Dedifferentiated amniotic fluid mesenchymal stem cell (primary cell): ENCODE results near the gene SAMD11.

Experiments used
- DNase-seq: peaks from one replicate; pipeline ENCODE4 v3.0.0-alpha.2; 2016; ENCODE audit errors: extremely low spot score

The SAMD11 gene

DNA sequence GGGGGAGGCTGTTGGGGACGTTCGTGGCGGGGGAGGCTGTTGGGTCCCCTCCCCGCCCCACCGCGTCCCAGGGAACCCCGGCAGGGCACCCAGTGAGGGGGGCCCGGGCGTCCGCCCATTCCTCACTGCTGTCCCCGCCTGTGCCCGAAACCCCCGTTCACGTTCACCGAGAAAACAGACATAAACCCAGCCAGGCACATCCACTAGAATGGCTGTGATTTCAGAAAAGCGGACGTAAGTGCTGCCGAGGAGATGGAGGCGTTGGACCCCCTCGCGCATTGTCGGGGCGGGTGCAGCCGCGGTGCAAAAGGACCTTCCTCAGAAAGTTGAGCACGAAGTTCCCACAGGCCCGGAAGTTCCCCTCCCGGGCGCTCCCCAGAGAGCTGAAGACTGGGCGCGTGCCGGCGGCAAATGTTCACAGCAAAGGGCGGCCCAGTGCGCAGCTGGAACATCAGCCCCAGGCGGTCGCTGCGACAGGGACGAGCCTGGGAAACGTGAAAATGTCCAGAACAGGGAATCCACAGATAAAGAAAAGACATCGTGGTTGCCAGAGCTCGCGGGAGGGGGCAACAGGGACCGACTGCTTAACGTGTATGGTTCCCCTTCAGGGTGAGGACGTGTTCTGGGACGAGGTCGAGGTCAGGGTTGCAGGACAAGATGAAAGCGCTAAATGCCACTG, 18.5 kb upstream of the SAMD11 start:
- no peak for DNase-seq

DNA sequence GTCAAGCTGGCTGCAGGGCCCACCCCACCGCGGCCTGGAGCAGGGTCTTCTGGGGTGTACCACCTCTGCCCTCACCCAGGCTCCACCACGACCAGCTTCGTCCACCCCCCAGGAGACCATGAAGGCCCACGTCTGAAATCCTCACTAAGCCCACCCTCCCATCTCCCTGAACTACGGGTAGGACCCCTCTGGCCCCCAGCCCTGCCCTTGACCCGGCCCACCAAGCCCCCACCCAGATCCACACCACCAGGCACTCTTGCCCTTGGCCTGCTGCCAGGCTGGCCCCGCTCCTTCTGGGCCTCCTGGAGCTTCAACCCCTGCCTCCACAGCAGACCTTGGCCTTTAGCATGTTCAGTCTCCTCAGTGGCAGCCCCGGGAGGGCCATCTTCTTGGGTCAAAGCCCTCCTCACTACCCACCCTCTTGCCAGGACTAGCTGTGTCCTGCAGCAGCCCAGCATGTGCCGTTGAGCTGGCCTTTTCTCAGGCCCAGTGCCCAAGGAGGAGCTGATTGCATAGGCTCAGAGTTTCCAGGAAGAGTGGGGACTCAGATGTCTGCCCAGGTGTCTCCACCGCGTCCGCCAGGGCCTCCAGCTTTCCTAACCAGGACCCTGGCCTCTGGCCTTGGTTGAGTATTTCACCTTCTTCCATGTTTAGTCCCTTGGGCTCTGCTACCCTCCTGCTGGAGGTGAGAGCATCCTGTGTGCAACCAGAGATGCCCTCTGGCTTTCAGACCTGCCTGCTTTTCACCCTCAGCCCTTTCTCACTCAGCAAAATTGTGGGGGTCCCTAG, 17.7 kb upstream of the SAMD11 start:
- no peak for DNase-seq

DNA sequence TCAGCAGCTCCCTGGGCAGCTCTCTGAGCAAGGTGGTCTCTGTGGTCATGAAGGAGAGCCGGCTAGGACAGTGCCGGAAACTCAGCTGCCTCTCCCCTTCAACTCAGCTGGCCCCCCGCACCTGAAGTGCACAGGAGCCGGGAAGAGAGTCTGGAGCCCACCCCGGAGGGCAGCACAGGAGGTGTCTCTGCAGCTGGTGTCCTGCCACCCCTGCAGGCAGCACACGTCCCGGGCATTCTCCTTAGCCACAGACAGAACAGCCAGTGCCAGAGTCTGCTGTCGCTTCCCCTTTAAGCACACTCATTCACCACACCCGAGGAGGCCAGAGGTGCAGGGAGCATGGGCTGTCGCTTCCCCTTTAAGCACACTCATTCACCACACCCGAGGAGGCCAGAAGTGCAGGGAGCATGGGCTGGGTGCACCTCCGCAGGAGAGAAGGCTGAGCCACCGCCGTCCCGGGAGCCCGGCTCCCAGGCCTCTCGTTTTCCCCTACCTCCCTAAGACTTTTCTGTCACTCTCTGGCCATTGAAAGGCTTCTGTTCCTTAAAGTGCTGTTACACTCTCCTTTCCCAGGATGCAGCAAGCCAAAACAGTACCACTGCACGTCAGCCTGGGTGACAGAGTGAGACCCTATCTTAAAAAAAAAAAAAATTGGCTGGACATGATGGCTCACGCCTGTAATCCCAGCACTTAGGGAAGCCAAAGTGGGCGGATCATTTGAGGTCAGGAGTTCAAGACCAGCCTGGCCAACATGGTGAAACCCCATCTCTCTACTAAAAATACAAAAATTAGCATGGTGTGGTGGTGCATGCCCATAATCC, 16.9 kb upstream of the SAMD11 start:
- no peak for DNase-seq

DNA sequence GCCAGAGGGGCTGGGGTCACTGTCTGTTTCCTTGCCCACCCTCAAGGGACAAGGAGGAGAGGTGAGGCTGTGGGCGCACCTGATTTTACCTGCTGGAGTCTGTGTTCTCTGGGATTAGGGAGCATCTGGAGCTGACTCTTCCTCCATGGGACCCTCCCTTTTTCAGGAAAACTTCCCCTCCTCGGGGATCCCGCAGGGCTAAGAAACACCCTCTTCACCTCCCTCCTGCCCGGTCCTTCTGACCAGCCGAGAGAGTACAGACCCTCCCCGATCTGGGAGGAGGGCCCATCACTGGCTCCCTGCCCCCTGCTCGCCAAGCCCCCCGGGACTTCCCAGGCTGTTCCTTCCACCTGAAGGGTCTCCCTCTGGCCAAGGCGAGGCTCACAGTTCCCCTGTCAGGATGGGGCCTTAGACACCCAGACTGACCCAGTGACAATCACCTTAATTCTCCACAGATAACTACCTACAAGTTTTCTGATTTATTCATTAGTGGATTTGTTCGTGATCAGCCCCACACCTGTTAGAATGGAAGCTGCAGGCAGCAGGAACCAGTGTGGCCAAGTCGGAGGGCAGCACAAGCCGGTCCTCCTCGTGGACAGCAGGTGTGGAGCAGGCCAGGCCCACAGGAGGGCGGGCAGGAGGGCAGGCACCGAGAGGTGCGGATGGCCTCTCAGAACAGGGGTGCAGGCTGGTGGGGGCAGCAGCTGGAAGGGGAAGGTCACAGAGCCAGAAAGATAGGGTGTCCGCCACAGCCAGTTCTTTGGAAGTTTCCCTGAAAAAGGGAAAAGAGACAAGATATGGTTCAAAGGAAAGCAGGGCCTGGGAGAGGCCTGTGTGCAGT, 15.9 kb upstream of the SAMD11 start:
- no peak for DNase-seq

DNA sequence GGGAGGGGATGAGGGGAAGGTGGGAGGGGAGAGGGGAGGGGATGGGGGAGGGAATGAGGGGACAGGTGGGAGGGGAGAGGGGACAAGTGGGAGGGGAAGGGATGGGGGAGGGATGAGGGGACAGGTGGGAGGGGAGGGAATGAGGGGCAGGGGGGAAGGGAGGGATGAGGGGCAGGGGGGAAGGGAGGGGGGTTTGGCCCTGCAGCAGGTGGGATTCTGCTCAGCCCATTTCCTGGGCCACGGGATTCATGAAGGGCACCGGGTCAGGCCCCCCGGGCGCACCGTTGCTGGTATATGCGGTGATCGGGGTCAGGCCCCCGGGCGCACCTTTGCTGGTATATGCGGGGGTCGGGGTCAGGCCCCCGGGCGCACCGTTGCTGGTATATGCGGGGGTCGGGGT, 15.1 kb upstream of the SAMD11 start:
- no peak for DNase-seq

DNA sequence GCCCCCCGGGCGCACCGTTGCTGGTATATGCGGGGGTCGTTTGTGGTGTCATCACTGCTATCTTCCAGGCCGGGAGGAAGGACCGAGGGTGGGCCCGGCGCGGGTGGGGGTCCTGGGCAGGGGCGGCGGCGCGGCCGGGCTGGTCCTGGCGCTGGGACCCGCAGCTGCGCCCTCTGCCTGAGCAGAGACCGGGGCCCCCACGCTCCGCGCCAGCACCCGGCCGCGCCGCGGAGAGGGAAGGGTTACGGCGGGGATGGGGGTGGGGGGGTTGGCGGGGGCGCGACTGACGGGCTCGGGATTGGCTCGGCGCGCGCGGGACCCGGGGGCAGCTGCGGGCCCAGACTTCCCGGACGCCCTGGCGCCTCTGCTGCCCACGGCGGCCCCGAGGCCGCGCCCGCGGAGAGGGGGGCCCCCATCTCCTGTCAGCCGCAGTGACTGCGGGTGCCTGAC, 13.8 kb upstream of the SAMD11 start:
- no peak for DNase-seq

DNA sequence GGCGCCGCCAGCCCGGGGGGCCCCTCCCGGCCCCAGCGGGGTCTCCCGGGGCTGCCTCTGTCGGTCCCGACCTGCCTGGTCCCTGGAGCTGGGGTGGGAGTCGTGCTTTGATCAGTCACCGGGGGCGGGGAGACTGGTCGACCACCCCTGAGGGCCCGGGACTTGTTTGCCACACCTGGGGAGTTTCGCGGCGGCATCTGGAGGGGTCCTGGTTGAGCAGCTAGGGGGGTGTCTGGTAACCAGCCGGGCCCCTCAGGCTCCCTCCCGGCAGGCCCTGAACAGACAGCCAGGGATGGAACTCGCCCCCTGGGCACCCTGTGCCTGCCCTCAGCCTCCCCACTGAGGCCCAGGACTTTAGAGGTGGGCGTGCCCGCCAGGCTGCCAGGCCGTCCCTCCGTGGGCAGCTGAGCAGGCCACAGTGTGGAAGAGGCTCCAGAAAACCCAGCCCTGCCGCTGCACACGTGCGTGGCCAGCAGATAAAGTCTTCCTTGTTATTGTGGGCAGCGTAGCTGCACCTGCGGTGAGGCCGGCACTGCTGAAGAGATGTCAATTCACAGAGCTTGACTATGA, 13.3 kb upstream of the SAMD11 start:
- DNase-seq, result no peak

DNA sequence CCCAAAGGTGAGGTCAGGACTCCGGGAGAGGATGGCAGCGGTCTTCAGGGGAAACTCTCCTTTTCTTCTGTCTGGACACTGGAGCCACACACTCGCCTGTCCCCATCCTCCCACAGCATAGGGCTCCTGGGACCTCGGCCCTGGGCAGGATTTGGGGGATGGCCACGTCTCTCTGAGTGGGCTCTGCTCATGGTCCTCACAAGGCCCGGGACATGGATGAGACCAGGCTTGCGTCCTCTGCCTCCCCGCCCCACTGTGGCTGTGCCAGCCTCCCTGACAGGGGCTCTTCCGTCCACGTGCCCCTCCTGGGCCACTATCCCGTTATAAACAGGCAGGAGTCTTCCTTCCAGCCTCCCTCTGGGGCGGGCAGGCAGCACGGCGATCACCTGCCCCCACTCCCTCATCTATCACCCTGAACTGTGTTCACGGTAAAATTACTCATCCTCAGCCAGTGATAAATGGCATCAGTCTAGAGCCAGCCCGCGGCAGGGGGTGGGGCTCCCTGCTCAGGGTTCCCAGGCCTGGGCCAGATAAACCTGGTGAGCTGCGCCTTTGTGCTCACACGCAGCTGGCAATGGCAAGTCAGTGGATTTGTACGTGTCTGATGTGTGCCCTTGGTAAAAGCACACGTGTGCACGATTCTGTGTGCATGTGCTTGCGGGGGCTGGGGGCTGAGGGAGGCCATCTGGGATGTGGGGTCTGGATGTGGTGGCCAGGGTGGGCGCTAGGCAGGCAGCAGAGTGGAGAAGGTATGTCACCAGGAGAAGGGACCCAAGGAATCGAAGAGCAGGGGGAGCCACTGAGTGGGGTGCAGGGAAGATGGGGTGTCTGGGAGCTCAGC, 12.6 kb upstream of the SAMD11 start:
- no peak for DNase-seq

DNA sequence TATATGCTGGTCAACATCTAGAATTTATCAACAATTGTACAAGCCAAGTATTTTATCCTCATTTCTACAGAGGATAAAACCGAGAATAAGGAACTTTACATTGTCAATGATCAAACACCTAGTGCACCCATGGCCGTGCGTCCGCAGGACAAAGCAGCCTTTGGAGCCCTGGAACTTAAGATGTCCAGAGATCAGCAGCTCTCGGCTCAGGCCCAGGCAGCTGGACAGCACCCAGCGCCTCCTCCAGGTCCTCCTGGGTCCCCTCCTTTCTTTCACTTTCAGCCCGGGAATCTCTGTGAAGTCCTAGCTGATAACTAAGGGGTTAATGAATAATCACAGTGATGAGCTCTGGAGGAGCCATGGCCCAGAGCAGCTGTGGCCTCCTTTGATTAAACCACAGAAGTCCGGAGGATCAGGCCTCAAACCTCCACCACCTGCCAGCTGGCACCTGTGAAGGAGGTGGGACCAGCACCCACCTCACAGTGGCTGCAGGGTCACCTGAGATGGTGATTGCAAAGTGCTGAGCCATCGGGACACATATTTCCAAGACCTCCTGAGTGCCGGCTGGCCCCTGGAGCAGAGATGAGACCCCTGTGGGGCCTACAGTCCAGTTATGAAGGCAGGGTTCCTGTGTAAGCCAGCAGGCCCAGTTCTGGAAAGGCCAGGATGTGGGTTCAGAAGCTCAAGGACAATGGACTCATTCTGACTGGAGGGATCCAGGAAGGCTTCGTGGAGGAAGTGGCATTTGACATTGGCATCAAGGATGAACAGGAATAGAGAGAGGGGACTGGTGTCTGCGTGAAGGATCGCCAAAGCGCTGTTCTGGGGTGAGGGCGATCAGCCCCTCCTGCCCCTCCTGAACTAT, 11.6 kb upstream of the SAMD11 start:
- no peak for DNase-seq

DNA sequence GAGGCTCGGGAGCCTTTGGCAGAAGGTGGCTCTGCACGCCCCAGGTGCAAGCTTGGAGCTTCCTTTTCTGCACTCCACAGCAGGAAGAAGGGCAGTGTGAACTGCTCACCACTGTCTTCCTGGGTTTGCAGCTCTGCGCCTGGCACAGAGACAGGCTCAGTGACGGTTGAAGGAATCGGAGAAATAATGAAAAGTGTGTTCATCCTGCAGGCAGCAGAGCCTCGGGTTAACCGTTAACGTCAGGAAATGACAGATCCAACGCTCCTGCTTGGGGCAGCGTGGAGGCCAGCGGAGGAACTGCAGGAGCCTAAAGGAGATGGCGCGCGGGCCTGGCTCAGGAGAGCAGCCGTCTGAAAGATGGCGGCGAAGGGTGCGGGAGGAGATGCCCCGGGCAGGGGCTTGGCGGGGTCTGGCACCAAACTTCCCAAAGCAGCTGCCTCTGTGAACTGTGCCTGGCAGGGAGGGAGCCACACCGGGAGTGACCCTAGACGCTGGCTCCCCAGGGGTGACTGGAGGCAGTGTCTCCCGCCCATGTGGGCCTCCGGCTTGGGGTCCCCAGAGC, 10.9 kb upstream of the SAMD11 start:
- DNase-seq, result no peak

DNA sequence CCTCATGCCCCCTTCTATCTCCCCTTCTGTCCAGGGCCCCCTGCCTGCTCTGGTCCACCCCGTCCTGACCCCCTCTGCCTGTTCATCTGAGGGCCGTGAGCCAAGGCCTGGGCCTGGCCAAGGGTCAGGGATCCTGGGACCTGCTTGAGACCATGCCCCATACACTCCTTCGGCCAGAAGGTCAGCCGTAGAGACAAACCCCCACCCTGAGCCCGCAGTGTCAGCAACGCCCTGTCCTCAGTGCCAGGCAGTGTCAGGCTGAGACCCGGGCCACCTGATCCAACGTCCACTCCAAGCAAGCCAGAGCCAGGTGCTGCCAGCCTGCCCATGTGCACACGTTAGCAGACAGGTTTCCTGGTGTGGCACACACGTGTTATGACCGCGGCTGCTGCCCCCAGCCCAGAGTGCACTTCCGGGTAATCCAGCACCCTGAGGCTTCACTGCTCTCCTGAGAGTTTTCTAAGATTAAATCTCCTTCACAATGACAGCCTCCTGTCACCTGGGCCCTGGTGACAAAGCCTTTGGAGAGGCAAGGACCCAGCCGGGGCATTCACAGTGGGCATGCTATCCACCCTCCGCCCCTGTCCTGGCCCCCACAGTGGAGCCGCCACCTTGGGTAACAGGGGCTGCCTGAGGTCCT, 10.1 kb upstream of the SAMD11 start:
- no peak for DNase-seq

DNA sequence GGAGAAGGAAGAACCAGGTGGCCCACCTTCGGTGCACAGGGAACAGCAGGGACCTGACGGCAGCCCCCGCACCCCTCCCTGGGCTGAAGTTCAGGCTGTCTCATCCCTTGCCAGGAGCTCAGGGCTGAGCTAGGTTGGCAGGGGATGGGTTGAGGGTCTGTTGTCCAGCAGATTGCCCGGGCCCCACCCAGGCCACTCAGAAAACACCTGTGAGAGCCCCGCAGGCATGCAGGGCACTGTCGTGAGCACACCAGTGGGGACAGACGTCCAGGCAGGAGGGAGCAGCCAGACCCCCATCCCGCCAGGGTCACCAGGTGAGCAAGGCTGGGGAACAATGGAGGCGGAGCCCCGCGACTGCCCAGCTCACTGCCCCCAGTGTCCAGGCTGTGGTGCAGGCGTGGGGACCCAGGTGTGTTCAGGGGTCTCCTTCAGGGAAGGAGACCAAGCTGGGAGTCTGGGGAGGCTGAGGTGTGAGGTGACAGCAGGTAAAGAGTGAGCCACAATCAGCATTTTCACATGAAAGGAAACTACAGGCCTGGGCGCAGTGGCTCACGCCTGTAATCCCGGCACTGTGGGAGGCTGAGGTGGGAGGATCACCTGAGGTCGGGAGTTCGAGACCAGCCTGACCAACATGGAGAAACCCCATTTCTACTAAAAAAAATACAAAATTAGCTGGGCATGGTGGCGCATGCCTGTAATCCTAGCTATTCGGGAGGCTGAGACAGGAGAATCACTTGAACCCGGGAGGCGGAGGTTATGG, 9.4 kb upstream of the SAMD11 start:
- no peak for DNase-seq

DNA sequence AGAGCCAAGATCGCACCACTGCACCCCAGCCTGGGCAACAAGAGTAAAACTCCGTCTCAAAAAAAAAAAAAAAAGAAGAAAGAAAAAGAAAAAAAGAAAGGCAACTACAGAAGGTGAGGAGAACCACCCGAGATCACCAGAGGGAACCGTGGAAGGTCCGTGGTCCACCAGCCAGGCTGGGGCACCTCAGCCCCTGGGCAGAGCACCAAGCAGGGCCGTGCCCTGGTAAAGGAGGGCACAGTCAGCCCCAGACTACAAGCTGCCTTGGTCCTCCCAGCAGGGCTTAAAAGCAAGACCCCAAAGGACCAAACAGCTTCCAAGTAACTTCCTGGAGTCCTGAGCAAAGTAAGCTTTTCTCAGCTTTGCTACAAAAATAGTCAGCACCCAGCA, 8.8 kb upstream of the SAMD11 start:
- DNase-seq, result no peak

DNA sequence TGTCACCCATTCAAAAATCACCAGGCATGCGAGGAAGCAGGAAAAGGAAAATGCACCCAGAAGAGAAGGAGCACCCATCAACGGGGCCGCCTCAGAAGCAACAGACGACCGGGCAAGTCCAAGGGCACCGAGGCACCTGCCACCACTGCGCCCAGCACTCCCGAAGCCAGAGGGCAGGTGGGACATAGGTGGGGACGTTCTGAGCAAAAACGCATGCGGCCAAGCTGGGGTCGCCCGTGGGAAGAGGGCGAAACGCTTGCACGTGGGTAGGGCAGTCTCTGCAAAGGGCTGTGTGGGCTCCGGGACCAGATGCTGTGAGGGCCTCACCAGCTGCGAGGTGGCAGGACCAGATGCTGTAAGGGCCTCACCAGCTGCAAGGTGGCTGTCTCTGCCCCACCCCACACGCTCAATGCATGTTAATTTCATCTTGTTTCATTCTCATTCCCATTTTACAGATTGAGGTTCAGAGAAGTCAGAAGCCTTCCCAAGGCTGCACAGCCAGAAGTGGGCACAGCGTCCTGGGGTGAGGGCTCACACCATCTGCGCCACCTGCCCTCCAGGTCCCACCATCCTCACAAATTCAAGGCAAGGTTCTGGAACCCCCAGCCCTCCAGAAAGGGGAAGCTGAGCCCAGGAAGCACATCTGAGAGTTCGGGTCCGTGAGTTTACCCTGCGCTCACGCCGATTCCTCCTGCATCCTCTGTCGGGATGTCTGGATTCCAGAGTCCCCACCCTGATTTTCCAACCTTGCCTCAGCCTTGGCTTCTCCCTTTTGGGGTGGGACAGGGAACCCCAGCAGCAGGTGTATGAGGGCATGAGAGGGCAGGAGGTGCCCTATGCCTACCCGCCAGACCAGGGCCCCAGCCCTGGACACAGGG, 8.2 kb upstream of the SAMD11 start:
- DNase-seq, result no peak

DNA sequence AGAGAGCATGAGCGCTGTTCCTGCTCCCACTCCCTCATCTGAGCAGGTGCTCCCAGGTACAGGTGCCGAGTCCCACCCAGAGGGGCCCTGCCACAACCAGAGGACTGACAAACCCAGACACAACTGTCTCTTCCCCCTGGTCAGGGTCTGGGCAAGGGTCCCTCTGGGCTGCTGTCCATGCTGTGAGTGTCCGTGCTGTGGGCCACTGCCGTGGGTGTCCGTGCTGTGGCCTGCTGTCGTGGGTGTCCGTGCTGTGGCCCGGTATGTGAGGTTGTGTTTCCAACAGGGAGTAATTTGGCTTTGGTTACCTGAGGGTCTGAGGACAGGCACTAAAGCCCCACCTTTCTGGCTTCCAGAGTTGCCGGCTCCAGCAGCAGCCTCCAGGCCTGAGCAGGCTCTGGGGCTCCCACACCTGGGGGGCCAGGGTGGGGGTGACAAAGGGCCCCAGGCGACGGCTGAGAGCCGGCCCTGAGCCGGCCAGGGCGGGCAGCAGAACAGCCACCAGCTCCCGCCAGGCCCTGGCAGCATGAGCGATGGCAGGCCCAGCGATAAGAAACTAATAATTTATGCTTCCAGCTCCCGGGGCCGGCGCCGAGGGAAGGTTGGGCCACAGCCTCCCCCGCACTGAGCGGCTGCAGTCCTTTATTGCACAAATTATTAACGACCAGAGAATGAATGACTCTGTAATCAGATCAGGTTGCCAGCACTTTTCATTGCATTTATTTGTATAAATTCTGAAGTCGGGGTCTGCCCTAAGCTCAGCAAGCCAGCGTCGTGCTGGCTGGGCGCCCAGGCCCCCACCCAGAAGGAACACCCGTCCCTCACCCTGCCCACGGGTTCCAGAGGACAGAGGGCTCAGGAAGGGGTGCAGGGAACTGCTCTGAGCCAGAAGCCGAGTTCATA, 7.3 kb upstream of the SAMD11 start:
- no peak for DNase-seq

DNA sequence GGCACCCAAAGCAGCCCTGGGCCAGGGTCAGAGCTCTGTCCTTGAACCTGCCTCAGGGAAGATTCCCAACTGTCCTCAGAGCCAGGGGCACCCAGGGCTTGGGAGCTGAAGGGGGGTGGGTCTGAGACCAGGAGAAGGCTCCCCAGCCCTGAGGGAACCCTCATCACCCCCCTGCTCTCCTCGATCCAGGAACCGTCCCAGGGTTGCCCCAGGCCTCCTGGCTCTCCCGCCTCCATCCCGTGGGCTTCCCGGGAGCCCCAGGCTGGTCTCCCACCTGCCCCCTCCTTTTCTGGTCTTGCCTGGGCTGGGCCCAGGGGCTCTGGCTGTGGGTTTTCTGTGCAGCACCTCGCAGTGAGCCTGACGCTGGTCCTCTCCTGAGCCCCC, 6.7 kb upstream of the SAMD11 start:
- DNase-seq, result no peak
